Mammary epithelial cell (primary cell): ENCODE measurements around the gene LRIT1.

Experiments
- CTCF ChIP-seq, 2 donors: IDR thresholded peaks in 1 of 2; conservative IDR thresholded peaks in 1 of 2; 2 replicates each; pipeline ENCODE4 v1.5.1; 2011 to 2012; ENCODE audit warnings: inconsistent platforms in 2 of 2, low read length in 2 of 2, mild to moderate bottlenecking in 2 of 2, control low read depth in 1 of 2, low read depth in 1 of 2; ENCODE audit not compliant: insufficient read depth in 1 of 2; ENCODE audit errors: extremely low read depth in 1 of 2
- EZH2 ChIP-seq: IDR thresholded peaks from 2 replicates; pipeline ENCODE4 v1.6.1; 2012; ENCODE audit warnings: low read length, inconsistent platforms, borderline replicate concordance

- TF ChIP-seq CTCF (conservative IDR thresholded peaks at IDR 0.05 in 1 of 2, IDR thresholded peaks at IDR 0.05 in 1 of 2; ENCODE audit: extremely low read depth in 1 of 2, insufficient read depth in 1 of 2, low read depth in 1 of 2, low read length in 2 of 2) (no peak), EZH2 (no peak)
These were observed 43.0 kb downstream of the LRIT1 start for GRCh38 chr10:84198206-84198915.
